GM21737 (cell line): ENCODE measurements around the gene DHRS13.
"Not testable (repeated sequence)": the region's sequence is repeated elsewhere in the genome, so short reads cannot be mapped to it uniquely, and the experiment has no call there.

Source experiments
- ATAC-seq: cut with Tn5 transposase; IDR thresholded peaks from one replicate; pipeline ENCODE4 v1.9.1; 2021; ENCODE audit warnings: mild to moderate bottlenecking, moderate library complexity; ENCODE audit not compliant: unreplicated experiment

The DHRS13 gene

GRCh38 chr17:28935744-28936460, 33.0 kb upstream of the DHRS13 start:
- no peak for ATAC-seq

GRCh38 chr17:28934508-28934907, 31.6 kb upstream of the DHRS13 start:
- ATAC-seq, result not testable (repeated sequence)

GRCh38 chr17:28929787-28930186, 26.9 kb upstream of the DHRS13 start:
- no peak for ATAC-seq

- ATAC-seq, result no peak
These were observed 25.2 kb upstream of the DHRS13 start for GRCh38 chr17:28928061-28928460.

GRCh38 chr17:28926786-28927185, 23.9 kb upstream of the DHRS13 start:
- ATAC-seq, result no peak

- ATAC-seq, result no peak
These were observed 23.5 kb upstream of the DHRS13 start for GRCh38 chr17:28926366-28926765.

GRCh38 chr17:28925912-28926365, 23.1 kb upstream of the DHRS13 start:
- ATAC-seq, result no peak

- ATAC-seq, result no peak
These were observed 17.3 kb upstream of the DHRS13 start for GRCh38 chr17:28920201-28920600.

- ATAC-seq, result no peak
These were observed 15.4 kb upstream of the DHRS13 start for GRCh38 chr17:28918295-28918694.

GRCh38 chr17:28917465-28917864, 14.6 kb upstream of the DHRS13 start:
- no peak for ATAC-seq

- ATAC-seq, result no peak
These were observed 14.2 kb upstream of the DHRS13 start for GRCh38 chr17:28917029-28917428.

GRCh38 chr17:28916302-28916934, 13.5 kb upstream of the DHRS13 start:
- ATAC-seq, result no peak

GRCh38 chr17:28912938-28913333, 10.1 kb upstream of the DHRS13 start:
- no peak for ATAC-seq

GRCh38 chr17:28912281-28912937, 9.5 kb upstream of the DHRS13 start:
- ATAC-seq, result no peak

GRCh38 chr17:28911411-28912045, 8.6 kb upstream of the DHRS13 start:
- ATAC-seq, result no peak

GRCh38 chr17:28910534-28910933, 7.7 kb upstream of the DHRS13 start:
- no peak for ATAC-seq

GRCh38 chr17:28908640-28909167, 5.8 kb upstream of the DHRS13 start:
- ATAC-seq, result no peak

- no peak for ATAC-seq
These were observed 5.0 kb upstream of the DHRS13 start for GRCh38 chr17:28907709-28908475.

- ATAC-seq, result no peak
These were observed 4.0 kb upstream of the DHRS13 start for GRCh38 chr17:28906706-28907438.

- ATAC-seq, result no peak
These were observed 3.4 kb upstream of the DHRS13 start for GRCh38 chr17:28906276-28906675.
